ENCODE data around the gene ZNF548.

GRCh38 chr19:57363688-57364181, 25.9 kb upstream of the ZNF548 start:
- TF ChIP-seq CTCF (conservative IDR thresholded peaks at IDR 0.05; ENCODE audit: low read depth, low read length) = no peak
- no peak for TF ChIP-seq EZH2 (IDR thresholded peaks at IDR 0.05; ENCODE audit: borderline replicate concordance, low read depth, low read length, poor library complexity, severe bottlenecking)
